Gastrocnemius medialis (tissue), 4 donors: ENCODE measurements around the gene TMPRSS13.

Source experiments
- POLR2A ChIP-seq, 2 donors: fragments of 450-650 bp; IDR thresholded peaks; one replicate each; pipeline ENCODE4 v1.6.1; 2017; ENCODE audit warnings: antibody characterized with exemption in 2 of 2, mild to moderate bottlenecking in 2 of 2, moderate library complexity in 2 of 2
- TF ChIP-seq, protein P1 (sequence below), 5 experiments: fragments of 450-650 bp in 3 of 5; fragments of 200-600 bp in 2 of 5; sonication (generic) in 2 of 5; IDR thresholded peaks in 4 of 5; conservative IDR thresholded peaks in 1 of 5; 1 replicate in 4 of 5; 2 replicates in 1 of 5; pipeline ENCODE4 v1.5.1; 2016 to 2019; ENCODE audit warnings: antibody characterized with exemption in 5 of 5, mild to moderate bottlenecking in 3 of 5, moderate library complexity in 3 of 5

DNA sequence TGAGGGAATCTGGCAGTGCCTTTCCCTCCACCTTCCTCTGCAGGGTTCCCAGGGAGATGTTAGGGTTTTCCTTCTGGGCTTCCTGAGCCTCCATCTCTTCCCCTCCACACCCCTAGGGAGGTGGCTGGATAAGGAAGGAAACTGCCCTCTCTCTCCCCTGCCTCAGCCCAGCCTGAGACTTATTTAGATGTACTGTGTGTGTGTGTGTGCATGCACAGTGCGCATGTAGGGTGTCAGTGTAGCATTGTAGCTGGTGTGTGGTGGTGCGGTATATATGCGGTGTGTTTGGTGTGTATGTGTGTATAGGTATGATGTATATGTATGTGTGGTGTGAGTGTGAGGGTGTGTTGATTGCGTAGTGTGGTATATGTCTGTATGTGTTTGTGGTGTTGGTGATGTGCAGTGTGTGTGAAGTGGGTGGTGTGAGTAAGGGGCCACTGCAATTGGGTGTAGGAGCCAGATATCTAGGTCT lies 54.3 kb downstream of the TMPRSS13 start:
- TF ChIP-seq, protein P1, sequence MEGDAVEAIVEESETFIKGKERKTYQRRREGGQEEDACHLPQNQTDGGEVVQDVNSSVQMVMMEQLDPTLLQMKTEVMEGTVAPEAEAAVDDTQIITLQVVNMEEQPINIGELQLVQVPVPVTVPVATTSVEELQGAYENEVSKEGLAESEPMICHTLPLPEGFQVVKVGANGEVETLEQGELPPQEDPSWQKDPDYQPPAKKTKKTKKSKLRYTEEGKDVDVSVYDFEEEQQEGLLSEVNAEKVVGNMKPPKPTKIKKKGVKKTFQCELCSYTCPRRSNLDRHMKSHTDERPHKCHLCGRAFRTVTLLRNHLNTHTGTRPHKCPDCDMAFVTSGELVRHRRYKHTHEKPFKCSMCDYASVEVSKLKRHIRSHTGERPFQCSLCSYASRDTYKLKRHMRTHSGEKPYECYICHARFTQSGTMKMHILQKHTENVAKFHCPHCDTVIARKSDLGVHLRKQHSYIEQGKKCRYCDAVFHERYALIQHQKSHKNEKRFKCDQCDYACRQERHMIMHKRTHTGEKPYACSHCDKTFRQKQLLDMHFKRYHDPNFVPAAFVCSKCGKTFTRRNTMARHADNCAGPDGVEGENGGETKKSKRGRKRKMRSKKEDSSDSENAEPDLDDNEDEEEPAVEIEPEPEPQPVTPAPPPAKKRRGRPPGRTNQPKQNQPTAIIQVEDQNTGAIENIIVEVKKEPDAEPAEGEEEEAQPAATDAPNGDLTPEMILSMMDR (IDR thresholded peaks at IDR 0.05 in 4 of 5, conservative IDR thresholded peaks at IDR 0.05 in 1 of 5) = no peak
- no peak for TF ChIP-seq POLR2A (IDR thresholded peaks at IDR 0.05)
